Measurements from ENCODE around the gene HNRNPH3. TPM values are rescaled to one million over a fixed set of nuclear protein-coding genes. Genes with fewer than 3 reads are reported as not detected.

Gene HNRNPH3
- total RNA-seq, 6 experiments from 2014 or later: 105 to 170 (median 136) TPM

DNA sequence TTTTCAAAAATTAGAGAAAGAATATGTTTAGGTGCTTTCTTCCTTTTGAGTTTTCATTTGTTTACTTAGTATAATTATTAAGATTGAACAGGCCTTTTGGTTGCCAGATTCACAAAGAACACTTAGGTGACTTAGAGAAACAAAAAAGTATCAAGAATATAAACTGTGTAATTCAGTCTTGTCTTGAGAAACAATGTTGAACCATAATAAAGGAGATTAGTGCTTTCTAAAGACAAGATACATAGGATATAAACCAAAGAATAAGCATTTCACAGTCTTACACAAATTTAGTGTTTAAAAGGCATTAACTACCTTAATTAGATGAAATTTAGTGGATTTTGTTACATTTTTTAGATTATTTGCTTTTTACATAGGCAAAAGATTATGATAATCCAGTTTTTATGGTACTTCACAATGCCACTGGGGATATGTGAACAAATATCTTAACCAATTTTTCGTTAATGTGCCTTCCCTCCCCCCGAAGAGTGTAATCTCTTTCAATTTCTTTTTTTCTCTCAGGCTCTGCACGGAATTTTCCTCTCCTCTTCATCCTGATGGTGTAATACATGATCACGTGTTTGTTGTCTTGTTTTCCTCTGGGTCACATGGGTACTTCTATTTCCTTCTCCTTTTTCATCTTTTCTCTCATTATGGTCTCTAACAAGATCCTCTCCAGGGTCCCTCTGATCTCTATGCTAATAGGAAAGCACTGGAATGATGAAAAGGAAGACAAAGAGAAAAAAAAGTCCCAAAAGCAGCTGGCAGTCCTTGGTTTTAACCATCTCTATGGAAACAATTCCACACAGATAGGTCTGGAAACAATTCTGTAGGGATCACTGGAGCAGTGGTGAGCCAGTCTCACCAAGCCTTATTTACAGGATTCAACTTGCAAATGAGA is 3.7 kb upstream of the HNRNPH3 start:
- Mint-ChIP-seq H3K9me3 (no peaks in the 10 kb centered on the region), H3K36me3 (ENCODE audit: low read depth) (peaks cover 10% of the 10 kb centered on the region), H3K27ac (peak overlapping the region; percentile 95), H3K4me1 (ENCODE audit: low read depth) (peaks cover 44% of the 10 kb centered on the region), H3K4me3 (peak overlapping the region; percentile 81), H3K27me3 (ENCODE audit: insufficient read depth) (peaks cover 9% of the 10 kb centered on the region)
- peak; percentile 75 for DNase-seq
- TF ChIP-seq, protein P1, sequence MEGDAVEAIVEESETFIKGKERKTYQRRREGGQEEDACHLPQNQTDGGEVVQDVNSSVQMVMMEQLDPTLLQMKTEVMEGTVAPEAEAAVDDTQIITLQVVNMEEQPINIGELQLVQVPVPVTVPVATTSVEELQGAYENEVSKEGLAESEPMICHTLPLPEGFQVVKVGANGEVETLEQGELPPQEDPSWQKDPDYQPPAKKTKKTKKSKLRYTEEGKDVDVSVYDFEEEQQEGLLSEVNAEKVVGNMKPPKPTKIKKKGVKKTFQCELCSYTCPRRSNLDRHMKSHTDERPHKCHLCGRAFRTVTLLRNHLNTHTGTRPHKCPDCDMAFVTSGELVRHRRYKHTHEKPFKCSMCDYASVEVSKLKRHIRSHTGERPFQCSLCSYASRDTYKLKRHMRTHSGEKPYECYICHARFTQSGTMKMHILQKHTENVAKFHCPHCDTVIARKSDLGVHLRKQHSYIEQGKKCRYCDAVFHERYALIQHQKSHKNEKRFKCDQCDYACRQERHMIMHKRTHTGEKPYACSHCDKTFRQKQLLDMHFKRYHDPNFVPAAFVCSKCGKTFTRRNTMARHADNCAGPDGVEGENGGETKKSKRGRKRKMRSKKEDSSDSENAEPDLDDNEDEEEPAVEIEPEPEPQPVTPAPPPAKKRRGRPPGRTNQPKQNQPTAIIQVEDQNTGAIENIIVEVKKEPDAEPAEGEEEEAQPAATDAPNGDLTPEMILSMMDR (IDR thresholded peaks at IDR 0.05): no peak

DNA sequence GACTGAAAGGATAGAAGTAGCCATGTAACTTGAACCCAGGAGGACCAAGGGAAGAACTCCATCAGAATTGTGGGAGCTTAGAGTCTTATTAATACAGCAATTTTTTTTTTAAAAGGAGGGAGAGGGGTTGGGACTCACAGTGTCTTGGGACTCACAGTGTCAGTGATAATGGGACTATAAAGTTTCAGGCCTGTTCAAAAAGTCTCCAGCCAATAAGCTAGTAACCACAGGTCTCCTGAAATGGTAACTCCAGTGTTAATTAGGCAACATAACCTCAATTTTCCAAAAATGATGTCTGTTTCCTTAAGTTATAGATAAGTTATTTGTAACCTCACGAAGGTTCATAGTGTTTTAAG is 2.4 kb upstream of the HNRNPH3 start:
- H3K4me3 Mint-ChIP-seq: peak overlapping the region; percentile 81

DNA sequence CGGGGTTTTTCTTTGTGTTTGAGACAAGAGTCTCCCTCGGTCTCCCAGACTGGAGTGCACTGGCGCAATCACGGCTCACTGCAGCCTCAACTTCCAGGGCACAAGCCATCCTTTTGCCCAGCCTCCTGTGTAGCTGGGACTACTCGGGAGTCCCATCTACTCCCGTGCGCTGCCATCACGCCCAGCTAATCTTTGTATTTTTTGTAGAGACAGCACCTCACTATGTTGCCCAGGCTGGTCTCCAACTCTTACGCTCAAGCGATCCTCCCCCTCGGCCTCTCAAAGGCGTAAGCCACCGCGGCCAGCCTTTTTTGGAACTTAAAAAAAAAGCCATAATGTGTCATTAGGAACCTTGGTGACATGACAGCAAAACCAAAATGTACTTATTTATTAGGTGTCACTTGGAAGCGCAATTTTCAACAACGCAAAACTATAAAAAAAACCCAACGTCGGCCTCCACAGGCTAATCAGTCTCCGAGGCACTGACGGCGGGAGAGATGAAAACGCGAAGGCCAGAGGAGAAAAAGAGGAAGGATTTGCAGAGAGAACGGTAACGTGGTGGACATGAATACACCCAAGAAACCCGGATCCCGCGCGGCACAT is 911 bp upstream of the HNRNPH3 start:
- TF ChIP-seq, protein P1 (IDR thresholded peaks at IDR 0.05): no peak
- H3K36me3 Mint-ChIP-seq (ENCODE audit: low read depth): peaks cover 35% of the 10 kb centered on the region
- H3K9me3 Mint-ChIP-seq: no peaks in the 10 kb centered on the region
- H3K27me3 Mint-ChIP-seq (ENCODE audit: insufficient read depth): peaks cover 13% of the 10 kb centered on the region
- peaks cover 62% of the 10 kb centered on the region for H3K4me1 Mint-ChIP-seq (ENCODE audit: low read depth)
- peak overlapping the region; percentile 95 for H3K27ac Mint-ChIP-seq
- peak overlapping the region; percentile 93 for H3K4me3 Mint-ChIP-seq
- no peak for DNase-seq

More for the DNA sequence above, 2.4 kb upstream of the HNRNPH3 start:
- Mint-ChIP-seq H3K27me3 (ENCODE audit: insufficient read depth) (peaks cover 10% of the 10 kb centered on the region), H3K36me3 (ENCODE audit: low read depth) (peaks cover 23% of the 10 kb centered on the region), H3K27ac (peak overlapping the region; percentile 95), H3K9me3 (no peaks in the 10 kb centered on the region), H3K4me1 (ENCODE audit: low read depth) (peaks cover 47% of the 10 kb centered on the region)
- TF ChIP-seq, protein P1 (IDR thresholded peaks at IDR 0.05): no peak
- DNase-seq: no peak

DNA sequence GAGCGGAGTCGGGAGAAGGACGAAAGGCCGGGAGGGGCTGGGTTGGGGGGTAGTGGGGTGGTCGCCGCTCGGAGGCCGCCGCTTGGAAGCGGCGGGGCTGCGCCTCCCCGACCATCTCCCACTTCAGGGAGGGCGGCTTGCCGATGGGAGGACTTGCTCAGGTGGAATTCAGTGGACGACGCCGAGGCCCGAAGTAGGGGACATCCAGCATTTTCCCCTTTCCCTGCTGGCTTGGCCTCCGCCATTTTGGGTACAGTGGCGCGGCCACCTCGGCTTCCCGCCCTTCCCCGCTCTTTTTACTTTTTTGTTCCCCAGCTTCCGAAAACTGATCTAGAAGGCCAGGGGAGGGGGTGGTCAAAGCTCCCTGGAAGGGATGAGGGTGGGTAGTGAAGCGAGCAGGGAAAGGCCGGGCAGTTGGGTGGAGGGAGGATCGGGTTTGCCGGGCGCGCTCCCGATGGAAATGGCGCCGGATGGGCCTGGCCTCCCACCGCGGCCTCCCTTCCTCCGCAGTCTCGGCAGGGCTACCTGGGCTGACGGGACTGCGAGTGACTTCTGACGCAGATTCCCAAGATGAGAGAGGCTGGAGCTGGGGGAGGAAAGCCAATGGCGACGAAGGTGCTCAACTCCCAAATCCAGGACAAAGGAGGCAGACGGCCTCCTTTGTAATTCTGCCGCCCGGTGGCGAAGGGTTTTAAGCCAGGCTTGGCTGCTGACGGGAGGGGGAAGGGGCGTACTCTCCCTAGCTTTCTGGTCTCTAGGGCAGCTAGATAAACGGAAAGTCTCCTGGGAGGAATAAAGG is 594 bp downstream of the HNRNPH3 start, which contains the start of gene PBLD:
Gene PBLD, minus strand, starts transcription at position 670 of the 799 bp plus-strand sequence. CDS start 26,084 bp downstream, outside the sequence.
- Mint-ChIP-seq H3K4me1 (ENCODE audit: low read depth) (peaks cover 71% of the 10 kb centered on the region), H3K4me3 (peak within 1 kb of the TSS; percentile 93), H3K27me3 (ENCODE audit: insufficient read depth) (peaks cover 13% of the 10 kb centered on the region), H3K9me3 (no peaks in the 10 kb centered on the region), H3K36me3 (ENCODE audit: low read depth) (peaks cover 50% of the 10 kb centered on the region), H3K27ac (peak within 1 kb of the TSS; percentile 95)
- TF ChIP-seq, protein P1 (IDR thresholded peaks at IDR 0.05): peak; percentile 67
- DNase-seq: peak; percentile 54

DNA sequence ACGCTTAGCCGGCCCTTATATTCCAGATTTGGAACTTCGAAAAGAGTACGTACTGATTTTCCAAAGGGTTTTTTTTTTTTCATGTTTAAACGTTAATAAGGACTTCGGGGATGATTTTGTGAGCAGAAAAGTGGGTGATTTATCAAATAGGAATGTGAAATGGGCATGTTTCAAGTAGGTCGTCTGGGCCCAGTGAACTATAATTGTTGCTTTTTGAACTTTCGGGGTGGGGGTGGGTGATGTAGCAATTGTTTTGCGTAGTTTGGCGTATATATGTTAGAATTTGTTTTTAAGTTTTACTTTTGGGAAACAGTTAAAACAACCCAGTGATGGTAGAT is 1.2 kb downstream of the HNRNPH3 start:
- peaks cover 54% of the 10 kb centered on the region for H3K36me3 Mint-ChIP-seq (ENCODE audit: low read depth)
- peaks cover 74% of the 10 kb centered on the region for H3K4me1 Mint-ChIP-seq (ENCODE audit: low read depth)
- DNase-seq: no peak

More for the DNA sequence above, 1.2 kb downstream of the HNRNPH3 start:
- Mint-ChIP-seq H3K27ac (peak overlapping the region; percentile 95), H3K9me3 (no peaks in the 10 kb centered on the region), H3K27me3 (ENCODE audit: insufficient read depth) (peaks cover 17% of the 10 kb centered on the region), H3K4me3 (peak overlapping the region; percentile 93)
- TF ChIP-seq, protein P1 (IDR thresholded peaks at IDR 0.05): 0 out of 2 replicates have a peak, but pooled peaks have one; percentile 16
